Fibroblast of villous mesenchyme (primary cell): Measurements from ENCODE around the gene PIAS1. TPM values are rescaled to one million over a fixed set of nuclear protein-coding genes. Genes with fewer than 3 reads are reported as not detected.
A peak's percentile ranks its signal among the peaks of the same experiment; 100 is the strongest.

Experiments used
- DNase-seq: peaks from one replicate; pipeline ENCODE4 v3.0.0-alpha.2; 2010; ENCODE audit warnings: low read depth
- H3K4me3 ChIP-seq: 2 replicates; pipeline ENCODE4 v1.5.1; 2011; ENCODE audit warnings: low read depth, mild to moderate bottlenecking, low read length
- CTCF ChIP-seq: IDR thresholded peaks from 2 replicates; pipeline ENCODE4 v1.5.1; 2012; ENCODE audit warnings: low read depth, mild to moderate bottlenecking, low read length; ENCODE audit not compliant: insufficient read depth
- total RNA-seq: library from RNA; depleted of rRNA; stranded (reverse); fragments of >200 nt; gene quantifications from 2 replicates; pipeline ENCODE4 v1.2.3, GENCODE V29; 2012

PIAS1 gene
- total RNA-seq, 1 donor = 28.9 TPM

- H3K4me3 ChIP-seq = no peak overlapping the region
- no peak for DNase-seq
- TF ChIP-seq CTCF = no peak
These were observed 6.3 kb upstream of the PIAS1 start for GRCh38 chr15:68047826-68048225.

- no peak overlapping the region for H3K4me3 ChIP-seq
These were observed 3.0 kb upstream of the PIAS1 start for GRCh38 chr15:68051109-68051508.

GRCh38 chr15:68051907-68052306, 2.2 kb upstream of the PIAS1 start:
- DNase-seq = no peak
- no peak overlapping the region for H3K4me3 ChIP-seq
- no peak for TF ChIP-seq CTCF

More at GRCh38 chr15:68051109-68051508, 3.0 kb upstream of the PIAS1 start:
- TF ChIP-seq CTCF = no peak
- no peak for DNase-seq

- no peak overlapping the region for H3K4me3 ChIP-seq
- TF ChIP-seq CTCF = no peak
- DNase-seq = no peak
These were observed 1.7 kb upstream of the PIAS1 start for GRCh38 chr15:68052431-68052830.

GRCh38 chr15:68053001-68053400, 1.1 kb upstream of the PIAS1 start:
- H3K4me3 ChIP-seq = no peak overlapping the region
- TF ChIP-seq CTCF = no peak
- DNase-seq = no peak

- no peak for TF ChIP-seq CTCF
- peak; percentile 55 for DNase-seq
- peak overlapping the region; percentile 95 for H3K4me3 ChIP-seq
These were observed 611 bp downstream of the PIAS1 start for GRCh38 chr15:68054628-68055223.

- no peak for TF ChIP-seq CTCF
- peak overlapping the region; percentile 95 for H3K4me3 ChIP-seq
- DNase-seq = peak; percentile 45
These were observed 1.1 kb downstream of the PIAS1 start for GRCh38 chr15:68055224-68055705.
